Ishikawa (cell line): Measurements from ENCODE around the gene TCF7L2.

Experiments used
- CEBPB ChIP-seq: IDR thresholded peaks from 2 replicates; pipeline ENCODE4 v1.6.1; 2012
- CREB1 ChIP-seq: IDR thresholded peaks from 2 replicates; pipeline ENCODE4 v1.6.1; 2012; ENCODE audit warnings: low read depth
- EGR1 ChIP-seq: IDR thresholded peaks from 2 replicates; pipeline ENCODE4 v1.6.1; 2012
- EP300 ChIP-seq: IDR thresholded peaks from 2 replicates; pipeline ENCODE4 v1.6.1; 2012; ENCODE audit warnings: borderline replicate concordance
- FOXM1 ChIP-seq: IDR thresholded peaks from 2 replicates; pipeline ENCODE4 v1.6.1; 2012; ENCODE audit warnings: low read depth, borderline replicate concordance
- NFIC ChIP-seq: IDR thresholded peaks from 2 replicates; pipeline ENCODE4 v1.6.1; 2012
- RAD21 ChIP-seq: IDR thresholded peaks from 2 replicates; pipeline ENCODE4 v1.6.1; 2012; ENCODE audit warnings: low read depth
- TAF1 ChIP-seq: IDR thresholded peaks from 2 replicates; pipeline ENCODE4 v1.6.1; 2012; ENCODE audit warnings: low read depth, mild to moderate bottlenecking
- TCF12 ChIP-seq: IDR thresholded peaks from 2 replicates; pipeline ENCODE4 v1.6.1; 2012; ENCODE audit warnings: low read depth
- TEAD4 ChIP-seq: IDR thresholded peaks from 2 replicates; pipeline ENCODE4 v1.6.1; 2012
- YY1 ChIP-seq: IDR thresholded peaks from 2 replicates; pipeline ENCODE4 v1.6.1; 2012; ENCODE audit warnings: low read depth
- ZBTB7A ChIP-seq: IDR thresholded peaks from 2 replicates; pipeline ENCODE4 v1.6.1; 2012; ENCODE audit warnings: low read depth
- TF ChIP-seq, protein P1 (sequence below): IDR thresholded peaks from 2 replicates; pipeline ENCODE4 v1.6.1; 2012
- TF ChIP-seq, protein P2 (sequence below): IDR thresholded peaks from 2 replicates; pipeline ENCODE4 v1.6.1; 2012
- TF ChIP-seq, protein P3 (sequence below): IDR thresholded peaks from 2 replicates; pipeline ENCODE4 v1.6.1; 2012; ENCODE audit warnings: low read depth, mild to moderate bottlenecking

TCF7L2 gene

DNA sequence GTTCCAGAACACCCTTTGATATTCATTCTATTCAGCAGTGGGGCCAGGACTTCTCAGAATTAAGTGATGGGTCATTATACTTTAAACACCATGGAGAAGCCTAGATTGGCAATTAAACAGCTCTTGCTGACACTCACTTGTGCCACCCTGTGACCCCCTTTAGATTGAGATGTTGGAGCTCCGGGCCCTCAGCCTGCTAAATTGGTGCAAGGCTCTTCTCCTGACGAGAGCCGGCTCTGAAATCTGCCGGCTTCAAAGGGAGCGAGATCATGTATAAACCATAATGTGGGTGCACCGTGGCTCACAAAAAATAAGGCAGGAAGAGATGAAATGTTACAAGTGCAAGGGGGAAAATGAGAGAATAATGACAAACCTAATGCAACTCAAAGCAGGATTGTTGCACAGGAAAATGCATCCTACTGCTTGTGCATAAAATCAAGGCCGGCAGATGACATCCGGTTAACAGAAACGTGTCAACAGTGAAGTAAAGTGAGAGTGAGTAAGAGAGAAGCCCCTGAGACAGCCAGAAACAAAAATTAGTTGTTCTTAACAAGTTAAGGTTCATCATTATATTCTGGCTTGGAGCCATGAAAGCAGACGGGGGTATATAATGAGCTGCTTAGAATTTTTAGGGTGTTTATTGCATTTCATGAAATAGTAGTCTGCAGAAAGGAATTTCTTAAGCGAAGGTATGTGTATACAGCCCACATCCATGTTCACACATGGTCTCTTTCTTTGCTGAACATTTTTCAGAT, 198.2 kb downstream of the TCF7L2 start:
- TF ChIP-seq TAF1 (no peak), FOXM1 (no peak), YY1 (no peak), EP300 (no peak), RAD21 (no peak), CEBPB (no peak), CREB1 (no peak), TEAD4 (no peak), ZBTB7A (no peak), NFIC (no peak), TCF12 (no peak)
- TF ChIP-seq, protein P1, sequence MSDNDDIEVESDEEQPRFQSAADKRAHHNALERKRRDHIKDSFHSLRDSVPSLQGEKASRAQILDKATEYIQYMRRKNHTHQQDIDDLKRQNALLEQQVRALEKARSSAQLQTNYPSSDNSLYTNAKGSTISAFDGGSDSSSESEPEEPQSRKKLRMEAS: no peak
- TF ChIP-seq, protein P2, sequence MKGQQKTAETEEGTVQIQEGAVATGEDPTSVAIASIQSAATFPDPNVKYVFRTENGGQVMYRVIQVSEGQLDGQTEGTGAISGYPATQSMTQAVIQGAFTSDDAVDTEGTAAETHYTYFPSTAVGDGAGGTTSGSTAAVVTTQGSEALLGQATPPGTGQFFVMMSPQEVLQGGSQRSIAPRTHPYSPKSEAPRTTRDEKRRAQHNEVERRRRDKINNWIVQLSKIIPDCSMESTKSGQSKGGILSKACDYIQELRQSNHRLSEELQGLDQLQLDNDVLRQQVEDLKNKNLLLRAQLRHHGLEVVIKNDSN: no peak

DNA sequence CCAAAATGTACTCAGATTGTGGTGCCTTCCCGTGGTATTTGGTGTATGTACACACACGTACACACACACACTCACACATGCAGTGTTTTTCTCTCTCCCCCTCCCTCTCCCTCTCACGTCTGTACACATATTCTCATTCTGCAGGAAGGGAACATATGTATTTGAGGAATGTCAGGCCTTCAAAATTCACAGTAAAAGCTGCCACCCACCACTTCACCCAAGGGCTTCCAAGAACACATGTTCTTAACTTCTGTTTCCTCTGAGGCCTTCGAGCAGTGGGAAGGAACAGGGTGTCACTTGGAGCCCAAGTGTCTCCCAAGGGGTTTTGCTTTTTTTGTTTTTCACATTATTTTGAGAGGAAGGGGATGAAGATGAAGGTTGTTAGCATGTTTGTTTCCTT, 198.9 kb downstream of the TCF7L2 start:
- TF ChIP-seq YY1: no peak
- TF ChIP-seq CREB1: no peak
- TF ChIP-seq, protein P2: no peak
- no peak for TF ChIP-seq TCF12
- TF ChIP-seq, protein P1: no peak
- no peak for TF ChIP-seq CEBPB
- TF ChIP-seq, protein P3, sequence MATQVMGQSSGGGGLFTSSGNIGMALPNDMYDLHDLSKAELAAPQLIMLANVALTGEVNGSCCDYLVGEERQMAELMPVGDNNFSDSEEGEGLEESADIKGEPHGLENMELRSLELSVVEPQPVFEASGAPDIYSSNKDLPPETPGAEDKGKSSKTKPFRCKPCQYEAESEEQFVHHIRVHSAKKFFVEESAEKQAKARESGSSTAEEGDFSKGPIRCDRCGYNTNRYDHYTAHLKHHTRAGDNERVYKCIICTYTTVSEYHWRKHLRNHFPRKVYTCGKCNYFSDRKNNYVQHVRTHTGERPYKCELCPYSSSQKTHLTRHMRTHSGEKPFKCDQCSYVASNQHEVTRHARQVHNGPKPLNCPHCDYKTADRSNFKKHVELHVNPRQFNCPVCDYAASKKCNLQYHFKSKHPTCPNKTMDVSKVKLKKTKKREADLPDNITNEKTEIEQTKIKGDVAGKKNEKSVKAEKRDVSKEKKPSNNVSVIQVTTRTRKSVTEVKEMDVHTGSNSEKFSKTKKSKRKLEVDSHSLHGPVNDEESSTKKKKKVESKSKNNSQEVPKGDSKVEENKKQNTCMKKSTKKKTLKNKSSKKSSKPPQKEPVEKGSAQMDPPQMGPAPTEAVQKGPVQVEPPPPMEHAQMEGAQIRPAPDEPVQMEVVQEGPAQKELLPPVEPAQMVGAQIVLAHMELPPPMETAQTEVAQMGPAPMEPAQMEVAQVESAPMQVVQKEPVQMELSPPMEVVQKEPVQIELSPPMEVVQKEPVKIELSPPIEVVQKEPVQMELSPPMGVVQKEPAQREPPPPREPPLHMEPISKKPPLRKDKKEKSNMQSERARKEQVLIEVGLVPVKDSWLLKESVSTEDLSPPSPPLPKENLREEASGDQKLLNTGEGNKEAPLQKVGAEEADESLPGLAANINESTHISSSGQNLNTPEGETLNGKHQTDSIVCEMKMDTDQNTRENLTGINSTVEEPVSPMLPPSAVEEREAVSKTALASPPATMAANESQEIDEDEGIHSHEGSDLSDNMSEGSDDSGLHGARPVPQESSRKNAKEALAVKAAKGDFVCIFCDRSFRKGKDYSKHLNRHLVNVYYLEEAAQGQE: no peak
- TF ChIP-seq RAD21: no peak
- TF ChIP-seq FOXM1: no peak
- no peak for TF ChIP-seq NFIC
- no peak for TF ChIP-seq TAF1

DNA sequence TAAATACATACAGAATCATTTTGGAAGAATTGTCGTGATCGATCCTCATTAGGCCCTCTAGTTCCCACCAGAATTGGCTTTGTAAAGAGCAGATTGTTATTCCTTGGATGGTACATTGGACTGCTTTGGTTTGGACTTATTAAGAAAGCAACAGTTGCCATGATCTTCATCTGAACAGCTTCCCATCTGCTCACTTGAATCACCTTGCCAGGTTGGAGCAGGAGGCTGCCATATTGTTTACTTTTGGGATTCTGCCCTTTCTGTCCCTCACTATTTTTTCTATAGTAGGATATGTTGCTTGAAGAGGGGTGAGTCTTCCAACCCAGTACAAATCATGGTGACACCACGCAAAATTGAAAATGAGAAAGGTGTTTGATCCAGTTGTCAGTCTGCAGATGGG, 199.6 kb downstream of the TCF7L2 start:
- TF ChIP-seq ZBTB7A: no peak
- TF ChIP-seq, protein P1: no peak
- TF ChIP-seq RAD21: no peak
- no peak for TF ChIP-seq TEAD4
- no peak for TF ChIP-seq FOXM1
- TF ChIP-seq EP300: no peak
- TF ChIP-seq, protein P2: no peak
- TF ChIP-seq TCF12: no peak
- TF ChIP-seq, protein P3: no peak

DNA sequence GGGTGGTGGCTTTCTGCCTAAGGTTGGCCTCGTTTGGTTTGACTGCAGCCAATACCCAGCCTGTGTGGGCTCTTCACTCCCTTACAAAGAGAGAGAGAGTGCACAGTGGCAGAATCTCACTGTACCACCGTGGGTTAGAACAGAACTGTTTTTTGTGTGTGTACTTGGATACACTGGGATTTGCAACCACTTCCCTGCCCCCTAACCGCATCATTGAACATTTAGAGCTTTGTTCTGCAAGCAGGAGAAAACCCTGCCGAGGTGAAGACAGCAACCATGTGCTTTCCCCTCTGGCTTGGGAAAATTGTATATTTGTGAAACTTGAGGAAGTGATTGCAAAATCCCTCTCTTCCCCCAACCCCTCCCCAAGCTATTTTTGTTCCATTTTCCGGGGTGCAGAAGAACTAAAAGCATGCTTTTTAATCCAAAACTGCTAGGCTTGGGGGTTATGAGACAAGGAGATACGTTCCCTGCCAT, 201.2 kb downstream of the TCF7L2 start:
- TF ChIP-seq TCF12 (no peak), TAF1 (no peak), ZBTB7A (no peak), CREB1 (no peak), YY1 (no peak), CEBPB (no peak), RAD21 (no peak), EGR1 (no peak), NFIC (no peak), FOXM1 (no peak), EP300 (no peak), TEAD4 (no peak)
- TF ChIP-seq, protein P3: no peak
- TF ChIP-seq, protein P2: no peak
- TF ChIP-seq, protein P1: no peak
